Activated naive CD8-positive, alpha-beta T cell treated with anti-CD3 and anti-CD28 coated beads, Interleukin-2, amount 10 ng/mL, durations not matched to agents 7 days and 5 days (primary cell): ENCODE data around the gene FASN. TPM values are rescaled to one million over a fixed set of nuclear protein-coding genes. Genes with fewer than 3 reads are reported as not detected.
"Not testable (repeated sequence)": the region's sequence is repeated elsewhere in the genome, so short reads cannot be mapped to it uniquely, and the experiment has no call there.

Experiments
- ATAC-seq: fragments of 150-1000 bp; cut with Tn5 transposase; one replicate; pipeline ENCODE4 v1.10.0; 2021; ENCODE audit warnings: low read depth, moderate library complexity
- POLR2A ChIA-PET: fragments of 350-600 bp; sonication (Branson Sonifier 250); formaldehyde crosslinking; loops from one replicate; lab custom pipeline; 2021; ENCODE audit warnings: antibody characterized with exemption; lab: Charles Lee
- DNase-seq: peaks from one replicate; pipeline ENCODE4 v3.0.0; 2021
- H3K27ac Mint-ChIP-seq: one replicate; pipeline ENCODE4 v1.8.0; 2022; ENCODE audit warnings: mild to moderate bottlenecking, mixed read lengths
- H3K27me3 Mint-ChIP-seq: one replicate; pipeline ENCODE4 v1.8.0; 2022; ENCODE audit warnings: mild to moderate bottlenecking, moderate library complexity, mixed read lengths
- H3K36me3 Mint-ChIP-seq: one replicate; pipeline ENCODE4 v1.8.0; 2021; ENCODE audit warnings: mild to moderate bottlenecking, mixed read lengths
- H3K4me1 Mint-ChIP-seq: one replicate; pipeline ENCODE4 v1.8.0; 2021; ENCODE audit warnings: mixed read lengths
- H3K4me3 Mint-ChIP-seq: one replicate; pipeline ENCODE4 v1.8.0; 2022; ENCODE audit warnings: mild to moderate bottlenecking, moderate library complexity, mixed read lengths
- H3K9me3 Mint-ChIP-seq: one replicate; pipeline ENCODE4 v1.8.0; 2021; ENCODE audit warnings: mixed read lengths
- total RNA-seq, 2 experiments: library from RNA; stranded (reverse); gene quantifications; one replicate each; pipeline ENCODE4 v1.2.3, GENCODE V29; 2021

FASN gene
- total RNA-seq, 2 experiments from 2014 or later: 154 to 163 TPM

GRCh38 chr17:82048571-82048971 lies 49.5 kb downstream of the FASN start:
- H3K4me1 Mint-ChIP-seq: peaks cover 8% of the 10 kb centered on the region
- DNase-seq (no peak), ATAC-seq (no peak)
- no peak overlapping the region for H3K4me3 Mint-ChIP-seq
- no peak overlapping the region for H3K27ac Mint-ChIP-seq
- H3K27me3 Mint-ChIP-seq: no peaks in the 10 kb centered on the region
- POLR2A ChIA-PET: interaction anchor here (1.0 kb wide), 1 partner anchor 11 kb away, joined by 4 read pairs; the partner anchor contains the start of gene DCXR
- H3K9me3 Mint-ChIP-seq: no peaks in the 10 kb centered on the region
- peaks cover 2% of the 10 kb centered on the region for H3K36me3 Mint-ChIP-seq

- Mint-ChIP-seq H3K4me3 (no peak overlapping the region), H3K9me3 (no peaks in the 10 kb centered on the region), H3K27me3 (no peaks in the 10 kb centered on the region), H3K27ac (no peak overlapping the region), H3K4me1 (peaks cover 8% of the 10 kb centered on the region), H3K36me3 (peaks cover 2% of the 10 kb centered on the region)
- ATAC-seq (no peak), DNase-seq (no peak)
- POLR2A ChIA-PET: interaction anchor here (1.0 kb wide), 1 partner anchor 10 kb away, joined by 4 read pairs; the partner anchor contains the start of gene DCXR
These were observed 50.0 kb downstream of the FASN start for GRCh38 chr17:82047914-82048570.

GRCh38 chr17:82047379-82047778 lies 50.7 kb downstream of the FASN start:
- Mint-ChIP-seq H3K9me3 (no peaks in the 10 kb centered on the region), H3K4me3 (no peak overlapping the region), H3K4me1 (peaks cover 5% of the 10 kb centered on the region), H3K27ac (no peak overlapping the region), H3K36me3 (peaks cover 2% of the 10 kb centered on the region), H3K27me3 (no peaks in the 10 kb centered on the region)
- POLR2A ChIA-PET: interaction anchor here (1.0 kb wide), 1 partner anchor 10 kb away, joined by 4 read pairs; the partner anchor contains the start of gene DCXR
- DNase-seq (no peak), ATAC-seq (no peak)

GRCh38 chr17:82046903-82047302 lies 51.1 kb downstream of the FASN start:
- Mint-ChIP-seq H3K4me3 (no peak overlapping the region), H3K9me3 (no peaks in the 10 kb centered on the region), H3K27ac (no peak overlapping the region), H3K36me3 (peaks cover 2% of the 10 kb centered on the region), H3K4me1 (peaks cover 5% of the 10 kb centered on the region), H3K27me3 (no peaks in the 10 kb centered on the region)
- POLR2A ChIA-PET: no interaction called here
- no peak for ATAC-seq
- DNase-seq: no peak

- Mint-ChIP-seq H3K4me3 (no peak overlapping the region), H3K36me3 (peaks cover 2% of the 10 kb centered on the region), H3K27ac (no peak overlapping the region)
These were observed 52.0 kb downstream of the FASN start for GRCh38 chr17:82045936-82046484.

GRCh38 chr17:82043507-82043906 lies 54.5 kb downstream of the FASN start:
- peaks cover 2% of the 10 kb centered on the region for H3K36me3 Mint-ChIP-seq
- POLR2A ChIA-PET: interaction anchor here (0.7 to 1.0 kb wide), 2 partner anchors 53 to 78 kb away, joined by 3 to 5 read pairs; no protein-coding TSS in a partner anchor
- peaks cover 9% of the 10 kb centered on the region for H3K4me1 Mint-ChIP-seq
- DNase-seq (no peak), ATAC-seq (no peak)
- H3K4me3 Mint-ChIP-seq: no peak overlapping the region
- H3K27me3 Mint-ChIP-seq: no peaks in the 10 kb centered on the region
- H3K27ac Mint-ChIP-seq: no peak overlapping the region
- no peaks in the 10 kb centered on the region for H3K9me3 Mint-ChIP-seq

More at GRCh38 chr17:82045936-82046484, 52.0 kb downstream of the FASN start:
- H3K27me3 Mint-ChIP-seq: no peaks in the 10 kb centered on the region
- no peak for DNase-seq
- H3K4me1 Mint-ChIP-seq: peaks cover 5% of the 10 kb centered on the region
- no peaks in the 10 kb centered on the region for H3K9me3 Mint-ChIP-seq
- POLR2A ChIA-PET: no interaction called here
- ATAC-seq: no peak

GRCh38 chr17:82042649-82043048 lies 55.4 kb downstream of the FASN start:
- POLR2A ChIA-PET: interaction anchor here (1.0 kb wide), 1 partner anchor 54 kb away, joined by 3 read pairs; no protein-coding TSS in a partner anchor
- Mint-ChIP-seq H3K4me3 (no peak overlapping the region), H3K4me1 (peaks cover 13% of the 10 kb centered on the region)

GRCh38 chr17:82041144-82041814 lies 56.8 kb downstream of the FASN start:
- DNase-seq: no peak
- Mint-ChIP-seq H3K9me3 (no peaks in the 10 kb centered on the region), H3K27me3 (no peaks in the 10 kb centered on the region), H3K36me3 (no peaks in the 10 kb centered on the region), H3K27ac (no peak overlapping the region), H3K4me3 (no peak overlapping the region), H3K4me1 (peaks cover 12% of the 10 kb centered on the region)
- POLR2A ChIA-PET: interaction anchor here (0.8 to 1.7 kb wide), 2 partner anchors 18 to 188 kb away, joined by 4 read pairs; partner anchors contain the start of genes LRRC45 and SLC16A3
- no peak for ATAC-seq

More at GRCh38 chr17:82042649-82043048, 55.4 kb downstream of the FASN start:
- no peaks in the 10 kb centered on the region for H3K27me3 Mint-ChIP-seq
- no peaks in the 10 kb centered on the region for H3K9me3 Mint-ChIP-seq
- DNase-seq (no peak), ATAC-seq (no peak)
- peaks cover under 1% of the 10 kb centered on the region for H3K36me3 Mint-ChIP-seq
- no peak overlapping the region for H3K27ac Mint-ChIP-seq

GRCh38 chr17:82039695-82040299 lies 58.2 kb downstream of the FASN start:
- Mint-ChIP-seq H3K4me3 (no peak overlapping the region), H3K27me3 (no peaks in the 10 kb centered on the region), H3K9me3 (no peaks in the 10 kb centered on the region), H3K4me1 (peaks cover 20% of the 10 kb centered on the region), H3K27ac (no peak overlapping the region), H3K36me3 (peaks cover 7% of the 10 kb centered on the region)
- DNase-seq: no peak
- POLR2A ChIA-PET: no interaction called here
- no peak for ATAC-seq

GRCh38 chr17:82038796-82039409 lies 59.1 kb downstream of the FASN start:
- POLR2A ChIA-PET: interaction anchor here (2.1 kb wide), 1 partner anchor 112 kb away, joined by 5 read pairs; no protein-coding TSS in a partner anchor
- peak overlapping the region; percentile 12 for H3K4me3 Mint-ChIP-seq
- peaks cover 20% of the 10 kb centered on the region for H3K4me1 Mint-ChIP-seq
- not testable (repeated sequence) for H3K27me3 Mint-ChIP-seq, ATAC-seq, DNase-seq, H3K36me3 Mint-ChIP-seq, H3K9me3 Mint-ChIP-seq, H3K27ac Mint-ChIP-seq

GRCh38 chr17:82037889-82038195 lies 60.2 kb downstream of the FASN start:
- no peak for ATAC-seq
- no peaks in the 10 kb centered on the region for H3K27me3 Mint-ChIP-seq

GRCh38 chr17:82037092-82037888 lies 60.7 kb downstream of the FASN start, which contains the start of gene DCXR:
TSS of gene DCXR (minus strand) at chr17:82037697. CDS start at chr17:82037682, 15 bp downstream.
- POLR2A ChIA-PET: interaction anchor here (0.5 to 2.1 kb wide), 25 partner anchors 11 to 268 kb away, joined by 3 to 13 read pairs (median 4); partner anchors contain the start of genes ALYREF, ANAPC11, CENPX and DUS1L
- Mint-ChIP-seq H3K36me3 (peaks cover 9% of the 10 kb centered on the region), H3K27me3 (no peaks in the 10 kb centered on the region), H3K27ac (peak within 1 kb of the TSS; percentile 95), H3K4me1 (peaks cover 20% of the 10 kb centered on the region), H3K9me3 (no peaks in the 10 kb centered on the region), H3K4me3 (peak within 1 kb of the TSS; percentile 91)
- ATAC-seq (peak; percentile 95), DNase-seq (peak; percentile 99)

More at GRCh38 chr17:82037889-82038195, 60.2 kb downstream of the FASN start:
- Mint-ChIP-seq H3K27ac (peak overlapping the region; percentile 95), H3K4me3 (peak overlapping the region; percentile 91), H3K4me1 (peaks cover 20% of the 10 kb centered on the region), H3K36me3 (peaks cover 8% of the 10 kb centered on the region), H3K9me3 (no peaks in the 10 kb centered on the region)
- no peak for DNase-seq
- POLR2A ChIA-PET: interaction anchor here (0.5 to 2.1 kb wide), 24 partner anchors 10 to 267 kb away, joined by 3 to 13 read pairs (median 4); partner anchors contain the start of genes ALYREF, ANAPC11, CENPX and DUS1L
